SH-SY5Y (cell line): Measurements from ENCODE around the gene LMX1B.

Experiments
- GATA2 ChIP-seq: IDR thresholded peaks from 2 replicates; pipeline ENCODE4 v1.6.1; 2011; ENCODE audit warnings: mild to moderate bottlenecking, low read depth, low read length
- GATA3 ChIP-seq: IDR thresholded peaks from 2 replicates; pipeline ENCODE4 v1.6.1; 2011; ENCODE audit warnings: low read depth, mild to moderate bottlenecking, low read length, moderate library complexity

LMX1B gene

GRCh38 chr9:126692041-126692758, 78.5 kb downstream of the LMX1B start:
- TF ChIP-seq GATA3: no peak
- no peak for TF ChIP-seq GATA2

GRCh38 chr9:126692759-126693427, 79.2 kb downstream of the LMX1B start:
- TF ChIP-seq GATA2 (no peak), GATA3 (no peak)

- TF ChIP-seq GATA3 (no peak), GATA2 (no peak)
Observed at GRCh38 chr9:126693428-126693944, 79.8 kb downstream of the LMX1B start.

DNA sequence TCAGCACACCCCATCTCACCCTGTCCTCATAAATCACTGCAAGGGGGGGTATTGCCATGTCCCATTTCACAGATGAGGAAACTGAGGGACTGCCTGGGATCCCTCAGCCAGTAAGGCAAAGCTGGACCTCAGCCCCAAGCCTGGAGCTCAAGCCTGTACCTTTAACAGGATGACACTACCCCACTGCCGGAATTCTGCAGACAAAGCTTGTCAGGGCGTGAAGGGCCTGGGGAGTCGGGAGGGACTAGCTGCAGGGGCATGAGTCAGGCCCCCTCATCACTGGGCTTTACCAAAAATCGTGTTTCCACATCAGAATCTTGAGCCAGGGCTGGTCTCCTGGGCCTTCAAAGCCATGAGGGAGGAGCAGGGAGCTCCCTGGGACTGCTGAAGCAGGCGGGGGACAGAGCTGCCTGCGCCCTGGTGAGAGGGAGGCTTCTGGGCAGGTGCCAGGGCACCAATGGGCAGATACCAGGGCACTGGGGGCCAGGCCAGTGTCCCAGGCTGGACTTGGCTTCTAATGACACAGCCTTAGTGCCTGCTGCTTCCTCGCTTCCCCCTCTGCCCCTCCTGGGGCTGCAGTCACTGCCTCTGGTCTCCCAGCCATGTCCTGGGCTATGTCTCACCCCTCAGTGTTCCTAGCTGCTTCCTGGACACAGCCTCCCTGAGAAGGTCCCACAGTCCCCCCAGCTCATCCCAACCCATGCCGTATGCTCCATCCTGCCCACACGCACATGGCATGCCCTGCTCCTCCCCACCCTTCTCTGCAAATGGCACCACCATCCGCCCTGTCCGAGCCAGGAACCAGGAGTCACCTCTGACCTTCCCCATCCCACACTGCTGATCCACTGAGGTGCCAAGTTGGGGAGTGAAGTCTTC, 80.7 kb downstream of the LMX1B start:
- TF ChIP-seq GATA3 (no peak), GATA2 (no peak)

DNA sequence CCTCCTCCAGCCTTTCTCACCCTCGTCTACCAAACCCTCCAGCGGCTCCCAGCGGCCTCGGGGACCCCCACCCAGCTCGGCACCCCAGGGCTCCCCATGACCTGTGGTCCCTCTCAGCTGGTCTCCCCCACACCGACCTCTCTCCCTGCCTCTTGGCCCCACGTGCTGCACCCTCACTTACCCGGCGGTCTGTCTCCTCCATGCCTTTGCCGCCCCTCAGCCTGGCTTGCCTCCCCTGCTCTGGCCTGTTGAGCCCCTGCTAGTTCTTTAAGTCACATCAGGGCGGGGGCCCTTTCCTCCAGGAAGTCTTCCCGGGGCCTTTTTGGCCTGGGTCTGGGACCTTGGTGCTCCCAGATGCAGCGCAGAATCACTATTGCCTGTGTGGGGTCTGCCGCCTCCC, 81.5 kb downstream of the LMX1B start:
- no peak for TF ChIP-seq GATA3
- TF ChIP-seq GATA2: no peak

DNA sequence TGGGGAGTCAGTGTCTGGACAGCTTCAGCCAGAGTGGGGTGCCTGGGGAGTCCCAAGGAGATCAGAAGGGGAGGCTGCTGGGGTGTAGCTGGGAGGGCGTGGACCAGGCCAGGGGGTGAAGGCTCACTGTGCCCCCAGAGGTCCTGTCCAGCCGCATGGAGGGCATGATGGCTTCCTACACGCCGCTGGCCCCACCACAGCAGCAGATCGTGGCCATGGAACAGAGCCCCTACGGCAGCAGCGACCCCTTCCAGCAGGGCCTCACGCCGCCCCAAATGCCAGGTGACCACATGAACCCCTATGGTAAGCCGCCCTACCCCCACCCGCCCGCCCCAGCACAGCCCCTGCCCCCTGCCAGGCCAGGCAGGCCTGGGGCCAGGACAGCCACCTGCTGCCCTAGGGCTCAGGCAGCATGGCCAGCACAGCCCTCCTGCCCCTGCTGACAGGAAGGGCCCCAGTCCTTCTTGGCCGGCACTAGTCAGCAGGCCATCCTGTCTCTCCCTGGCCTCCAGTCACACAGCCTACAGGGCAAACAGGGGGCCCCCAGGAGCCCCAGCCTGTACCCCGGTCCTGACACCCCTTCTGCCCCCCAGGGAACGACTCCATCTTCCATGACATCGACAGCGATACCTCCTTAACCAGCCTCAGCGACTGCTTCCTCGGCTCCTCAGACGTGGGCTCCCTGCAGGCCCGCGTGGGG, 82.1 kb downstream of the LMX1B start:
- TF ChIP-seq GATA2: no peak
- no peak for TF ChIP-seq GATA3

- TF ChIP-seq GATA2 (no peak), GATA3 (no peak)
Observed at GRCh38 chr9:126696401-126697145, 82.8 kb downstream of the LMX1B start.

GRCh38 chr9:126697330-126697729, 83.6 kb downstream of the LMX1B start:
- TF ChIP-seq GATA2 (no peak), GATA3 (no peak)

GRCh38 chr9:126698251-126698650, 84.5 kb downstream of the LMX1B start:
- TF ChIP-seq GATA3: no peak
- no peak for TF ChIP-seq GATA2

DNA sequence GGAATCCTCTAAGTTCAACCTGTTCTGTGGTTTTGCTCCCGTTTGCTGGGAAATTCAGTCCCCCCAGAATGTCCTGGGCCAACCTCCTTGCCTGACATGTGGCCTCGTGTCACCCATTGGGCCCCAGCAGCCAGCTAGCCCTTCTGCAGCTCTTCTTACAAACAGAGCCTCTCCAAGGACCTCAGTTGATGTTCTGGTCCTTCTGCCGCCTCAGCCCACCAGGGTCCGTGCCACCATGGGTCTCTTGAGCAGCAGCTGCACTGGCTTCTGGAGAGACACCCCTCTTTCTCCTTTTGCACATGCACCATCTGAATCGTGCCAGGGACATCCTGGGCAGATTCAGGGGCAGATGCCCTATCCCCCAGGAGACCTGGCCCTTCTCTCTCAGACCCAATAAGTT, 85.0 kb downstream of the LMX1B start:
- no peak for TF ChIP-seq GATA2

DNA sequence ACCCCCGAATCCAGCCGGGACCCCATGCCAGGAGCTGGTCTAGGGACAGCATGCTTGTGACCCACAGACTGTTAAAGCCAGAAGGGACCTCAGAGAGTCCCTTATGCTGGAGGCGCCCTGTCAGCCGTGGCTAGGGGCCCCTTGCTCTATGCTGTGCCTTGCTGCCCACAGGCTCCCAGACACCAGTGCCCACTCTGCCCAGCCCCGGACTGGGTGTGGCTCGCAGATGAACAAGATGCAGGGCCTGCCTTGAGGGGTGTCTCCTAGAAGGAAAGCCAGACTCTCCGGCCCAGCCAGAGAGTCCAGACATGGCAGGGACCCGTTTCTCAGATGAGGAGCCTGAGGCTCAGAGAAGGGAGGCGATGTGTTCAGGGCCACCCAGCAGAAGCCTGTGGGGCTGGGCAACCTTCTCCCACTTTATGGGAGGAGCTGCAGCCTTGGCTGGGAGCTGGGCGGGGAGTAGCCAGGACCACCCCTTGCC, 85.7 kb downstream of the LMX1B start:
- no peak for TF ChIP-seq GATA2
- TF ChIP-seq GATA3: no peak

DNA sequence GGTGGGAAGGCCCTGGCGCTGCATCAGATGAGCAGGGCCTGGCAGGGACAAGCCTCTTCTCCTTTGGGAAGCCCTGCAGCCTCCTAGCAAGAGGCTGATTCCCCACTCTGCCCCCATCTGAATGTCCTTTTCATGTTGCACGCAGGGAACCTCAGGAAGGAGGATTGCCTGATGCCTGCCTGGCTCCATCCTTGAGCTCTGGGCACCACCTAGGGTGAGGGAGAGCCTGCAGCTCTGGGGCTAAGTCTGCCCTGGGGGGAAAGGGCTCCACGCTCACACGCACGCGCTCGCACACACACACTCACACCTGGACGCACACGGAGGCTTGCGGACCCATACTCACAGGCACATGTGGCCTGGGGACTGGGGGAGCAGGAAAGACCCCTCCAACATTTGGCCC, 86.6 kb downstream of the LMX1B start:
- TF ChIP-seq GATA2: no peak
- no peak for TF ChIP-seq GATA3

- TF ChIP-seq GATA3 (no peak), GATA2 (no peak)
Observed at GRCh38 chr9:126700903-126701812, 87.4 kb downstream of the LMX1B start.
